Measurements from ENCODE around the gene DYRK4. TPM values are rescaled to one million over a fixed set of nuclear protein-coding genes. Genes with fewer than 3 reads are reported as not detected.

Gene DYRK4
- polyA plus RNA-seq, 4 donors, result 23.7 to 63.3 (median 28.9) TPM

- Histone ChIP-seq H3K27me3 (ENCODE audit: control insufficient read depth in 3 of 3, insufficient read depth in 3 of 3, low read length in 3 of 3) (no peaks in the 10 kb centered on the region), H3K4me3 (ENCODE audit: low read depth in 1 of 3, low read length in 3 of 3) (no peak overlapping the region), H3K36me3 (ENCODE audit: control insufficient read depth in 3 of 3, insufficient read depth in 2 of 3, low read depth in 1 of 3, low read length in 3 of 3) (no peaks in the 10 kb centered on the region), H3K4me1 (ENCODE audit: control insufficient read depth in 3 of 3, insufficient read depth in 2 of 3, low read depth in 1 of 3, low read length in 2 of 3) (no peaks in the 10 kb centered on the region), H3K9me3 (ENCODE audit: control insufficient read depth in 2 of 2, insufficient read depth in 1 of 2, low read depth in 1 of 2, low read length in 1 of 2) (no peaks in the 10 kb centered on the region), H3K27ac (ENCODE audit: low read depth in 1 of 3, low read length in 2 of 3) (no peak overlapping the region)
- DNase-seq, result no peak
- WGBS, 3 donors, result 61 to 78% (median 72%) methylated on average over 2 of the region's 2 CpGs
- no peak for FAIRE-seq
These were observed 27.9 kb downstream of the DYRK4 start for GRCh38 chr12:4589941-4590340.

- FAIRE-seq, result no peak
- WGBS, 3 donors, result 15 to 53% (median 43%) methylated on average over 7 of the region's 7 CpGs
- Histone ChIP-seq H3K4me3 (ENCODE audit: low read depth in 1 of 3, low read length in 3 of 3) (no peak overlapping the region), H3K27ac (ENCODE audit: low read depth in 1 of 3, low read length in 2 of 3) (no peak overlapping the region), H3K4me1 (ENCODE audit: control insufficient read depth in 3 of 3, insufficient read depth in 2 of 3, low read depth in 1 of 3, low read length in 2 of 3) (no peaks in the 10 kb centered on the region), H3K9me3 (ENCODE audit: control insufficient read depth in 2 of 2, insufficient read depth in 1 of 2, low read depth in 1 of 2, low read length in 1 of 2) (no peaks in the 10 kb centered on the region), H3K27me3 (ENCODE audit: control insufficient read depth in 3 of 3, insufficient read depth in 3 of 3, low read length in 3 of 3) (no peaks in the 10 kb centered on the region), H3K36me3 (ENCODE audit: control insufficient read depth in 3 of 3, insufficient read depth in 2 of 3, low read depth in 1 of 3, low read length in 3 of 3) (no peaks in the 10 kb centered on the region)
- DNase-seq, result peak in 1 of 2 donors; percentile 31
These were observed 29.2 kb downstream of the DYRK4 start for GRCh38 chr12:4591180-4591687.

- DNase-seq (no peak), FAIRE-seq (no peak)
- Histone ChIP-seq H3K36me3 (ENCODE audit: control insufficient read depth in 3 of 3, insufficient read depth in 2 of 3, low read depth in 1 of 3, low read length in 3 of 3) (no peaks in the 10 kb centered on the region), H3K27ac (ENCODE audit: low read depth in 1 of 3, low read length in 2 of 3) (no peak overlapping the region), H3K4me1 (ENCODE audit: control insufficient read depth in 3 of 3, insufficient read depth in 2 of 3, low read depth in 1 of 3, low read length in 2 of 3) (no peaks in the 10 kb centered on the region), H3K9me3 (ENCODE audit: control insufficient read depth in 2 of 2, insufficient read depth in 1 of 2, low read depth in 1 of 2, low read length in 1 of 2) (no peaks in the 10 kb centered on the region), H3K27me3 (ENCODE audit: control insufficient read depth in 3 of 3, insufficient read depth in 3 of 3, low read length in 3 of 3) (no peaks in the 10 kb centered on the region), H3K4me3 (ENCODE audit: low read depth in 1 of 3, low read length in 3 of 3) (no peak overlapping the region)
- 96 to 97% (median 96%) methylated on average over 6 of the region's 6 CpGs for WGBS, 3 donors
These were observed 33.9 kb downstream of the DYRK4 start for GRCh38 chr12:4595881-4596280.

GRCh38 chr12:4603421-4603820 lies 41.4 kb downstream of the DYRK4 start:
- Histone ChIP-seq H3K4me3 (ENCODE audit: low read depth in 1 of 3, low read length in 3 of 3) (no peak overlapping the region), H3K27me3 (ENCODE audit: control insufficient read depth in 3 of 3, insufficient read depth in 3 of 3, low read length in 3 of 3) (no peaks in the 10 kb centered on the region), H3K9me3 (ENCODE audit: control insufficient read depth in 2 of 2, insufficient read depth in 1 of 2, low read depth in 1 of 2, low read length in 1 of 2) (no peaks in the 10 kb centered on the region), H3K27ac (ENCODE audit: low read depth in 1 of 3, low read length in 2 of 3) (no peak overlapping the region), H3K36me3 (ENCODE audit: control insufficient read depth in 3 of 3, insufficient read depth in 2 of 3, low read depth in 1 of 3, low read length in 3 of 3) (no peaks in the 10 kb centered on the region), H3K4me1 (ENCODE audit: control insufficient read depth in 3 of 3, insufficient read depth in 2 of 3, low read depth in 1 of 3, low read length in 2 of 3) (peaks cover 3 to 9% (median 6%) of the 10 kb centered on the region in 3 donors)
- no peak for FAIRE-seq
- 65 to 80% (median 79%) methylated on average over 7 of the region's 7 CpGs for WGBS, 3 donors
- DNase-seq, result no peak

- no peaks in the 10 kb centered on the region for H3K9me3 ChIP-seq (ENCODE audit: control insufficient read depth in 2 of 2, insufficient read depth in 1 of 2, low read depth in 1 of 2, low read length in 1 of 2)
- 11 to 13% (median 11%) methylated on average over 1 of the region's 1 CpG for WGBS, 3 donors
- no peak overlapping the region for H3K27ac ChIP-seq (ENCODE audit: low read depth in 1 of 3, low read length in 2 of 3)
- FAIRE-seq, result no peak
- no peak overlapping the region for H3K4me3 ChIP-seq (ENCODE audit: low read depth in 1 of 3, low read length in 3 of 3)
- H3K4me1 ChIP-seq (ENCODE audit: control insufficient read depth in 3 of 3, insufficient read depth in 2 of 3, low read depth in 1 of 3, low read length in 2 of 3), result peaks cover 3 to 9% (median 6%) of the 10 kb centered on the region in 3 donors
- no peaks in the 10 kb centered on the region for H3K27me3 ChIP-seq (ENCODE audit: control insufficient read depth in 3 of 3, insufficient read depth in 3 of 3, low read length in 3 of 3)
- DNase-seq, result no peak
- H3K36me3 ChIP-seq (ENCODE audit: control insufficient read depth in 3 of 3, insufficient read depth in 2 of 3, low read depth in 1 of 3, low read length in 3 of 3), result no peaks in the 10 kb centered on the region
These were observed 41.9 kb downstream of the DYRK4 start for GRCh38 chr12:4603946-4604345.

- DNase-seq (peak; percentile 89 to 91), FAIRE-seq (no peak)
- Histone ChIP-seq H3K36me3 (ENCODE audit: control insufficient read depth in 3 of 3, insufficient read depth in 2 of 3, low read depth in 1 of 3, low read length in 3 of 3) (peaks cover 0 to 2% (median 0%) of the 10 kb centered on the region in 3 donors), H3K4me1 (ENCODE audit: control insufficient read depth in 3 of 3, insufficient read depth in 2 of 3, low read depth in 1 of 3, low read length in 2 of 3) (peaks cover 3 to 9% (median 6%) of the 10 kb centered on the region in 3 donors), H3K9me3 (ENCODE audit: control insufficient read depth in 2 of 2, insufficient read depth in 1 of 2, low read depth in 1 of 2, low read length in 1 of 2) (no peaks in the 10 kb centered on the region), H3K27ac (ENCODE audit: low read depth in 1 of 3, low read length in 2 of 3) (peak overlapping the region in 2 of 3 donors; percentile 39 to 74), H3K27me3 (ENCODE audit: control insufficient read depth in 3 of 3, insufficient read depth in 3 of 3, low read length in 3 of 3) (no peaks in the 10 kb centered on the region), H3K4me3 (ENCODE audit: low read depth in 1 of 3, low read length in 3 of 3) (peak overlapping the region; percentile 73 to 92 (median 82))
- 0 to 5% (median 0%) methylated on average over 25 of the region's 25 CpGs for WGBS, 3 donors
These were observed 42.7 kb downstream of the DYRK4 start for GRCh38 chr12:4604684-4605193.

- Histone ChIP-seq H3K9me3 (ENCODE audit: control insufficient read depth in 2 of 2, insufficient read depth in 1 of 2, low read depth in 1 of 2, low read length in 1 of 2) (no peaks in the 10 kb centered on the region), H3K27me3 (ENCODE audit: control insufficient read depth in 3 of 3, insufficient read depth in 3 of 3, low read length in 3 of 3) (no peaks in the 10 kb centered on the region), H3K4me1 (ENCODE audit: control insufficient read depth in 3 of 3, insufficient read depth in 2 of 3, low read depth in 1 of 3, low read length in 2 of 3) (peaks cover 3 to 9% (median 6%) of the 10 kb centered on the region in 3 donors), H3K27ac (ENCODE audit: low read depth in 1 of 3, low read length in 2 of 3) (no peak overlapping the region), H3K4me3 (ENCODE audit: low read depth in 1 of 3, low read length in 3 of 3) (no peak overlapping the region), H3K36me3 (ENCODE audit: control insufficient read depth in 3 of 3, insufficient read depth in 2 of 3, low read depth in 1 of 3, low read length in 3 of 3) (peaks cover 0 to 3% (median 2%) of the 10 kb centered on the region in 3 donors)
- 17 to 61% (median 38%) methylated on average over 3 of the region's 3 CpGs for whole genome bisulfite sequencing, 3 donors
- FAIRE-seq (no peak), DNase-seq (peak; percentile 47 to 71)
These were observed 45.0 kb downstream of the DYRK4 start for GRCh38 chr12:4607056-4607455.

- Histone ChIP-seq H3K9me3 (ENCODE audit: control insufficient read depth in 2 of 2, insufficient read depth in 1 of 2, low read depth in 1 of 2, low read length in 1 of 2) (no peaks in the 10 kb centered on the region), H3K4me1 (ENCODE audit: control insufficient read depth in 3 of 3, insufficient read depth in 2 of 3, low read depth in 1 of 3, low read length in 2 of 3) (peaks cover 3 to 9% (median 6%) of the 10 kb centered on the region in 3 donors), H3K4me3 (ENCODE audit: low read depth in 1 of 3, low read length in 3 of 3) (no peak overlapping the region), H3K27ac (ENCODE audit: low read depth in 1 of 3, low read length in 2 of 3) (no peak overlapping the region), H3K27me3 (ENCODE audit: control insufficient read depth in 3 of 3, insufficient read depth in 3 of 3, low read length in 3 of 3) (no peaks in the 10 kb centered on the region), H3K36me3 (ENCODE audit: control insufficient read depth in 3 of 3, insufficient read depth in 2 of 3, low read depth in 1 of 3, low read length in 3 of 3) (peaks cover 3 to 8% (median 4%) of the 10 kb centered on the region in 3 donors)
- no peak for FAIRE-seq
- 86 to 96% (median 93%) methylated on average over 9 of the region's 9 CpGs for WGBS, 3 donors
- no peak for DNase-seq
These were observed 47.1 kb downstream of the DYRK4 start for GRCh38 chr12:4609071-4609470.

GRCh38 chr12:4610481-4610880 lies 48.5 kb downstream of the DYRK4 start:
- no peak for FAIRE-seq
- DNase-seq, result no peak
- H3K27ac ChIP-seq (ENCODE audit: low read depth in 1 of 3, low read length in 2 of 3), result no peak overlapping the region
- H3K4me3 ChIP-seq (ENCODE audit: low read depth in 1 of 3, low read length in 3 of 3), result no peak overlapping the region
- no peaks in the 10 kb centered on the region for H3K27me3 ChIP-seq (ENCODE audit: control insufficient read depth in 3 of 3, insufficient read depth in 3 of 3, low read length in 3 of 3)
- 59 to 66% (median 64%) methylated on average over 4 of the region's 4 CpGs for WGBS, 3 donors
- H3K4me1 ChIP-seq (ENCODE audit: control insufficient read depth in 3 of 3, insufficient read depth in 2 of 3, low read depth in 1 of 3, low read length in 2 of 3), result peaks cover 3 to 9% (median 6%) of the 10 kb centered on the region in 3 donors
- no peaks in the 10 kb centered on the region for H3K9me3 ChIP-seq (ENCODE audit: control insufficient read depth in 2 of 2, insufficient read depth in 1 of 2, low read depth in 1 of 2, low read length in 1 of 2)
- peaks cover 3 to 11% (median 4%) of the 10 kb centered on the region in 3 donors for H3K36me3 ChIP-seq (ENCODE audit: control insufficient read depth in 3 of 3, insufficient read depth in 2 of 3, low read depth in 1 of 3, low read length in 3 of 3)

Measured in small intestine (tissue), 7 donors.